ENCODE measurements around the gene DZIP1L. TPM values are rescaled to one million over a fixed set of nuclear protein-coding genes. Genes with fewer than 3 reads are reported as not detected.
"Not testable (repeated sequence)": the region's sequence is repeated elsewhere in the genome, so short reads cannot be mapped to it uniquely, and the experiment has no call there.

The DZIP1L gene
- total and polyA plus RNA-seq, 7 donors = 1.2 to 33.0 (median 16.8) TPM; not detected in 1

GRCh38 chr3:138148503-138148902, 33.1 kb upstream of the DZIP1L start:
- Histone ChIP-seq H3K4me1 (no peaks in the 10 kb centered on the region), H3K36me3 (no peaks in the 10 kb centered on the region), H3K9me3 (no peaks in the 10 kb centered on the region), H3K27ac (no peak overlapping the region), H3K27me3 (no peaks in the 10 kb centered on the region), H3K4me3 (no peak overlapping the region)
- whole genome bisulfite sequencing, 2 donors = 66 to 76% methylated on average over 4 of the region's 4 CpGs
- no peak for TF ChIP-seq EP300 (IDR thresholded peaks at IDR 0.05)
- TF ChIP-seq, protein P1, sequence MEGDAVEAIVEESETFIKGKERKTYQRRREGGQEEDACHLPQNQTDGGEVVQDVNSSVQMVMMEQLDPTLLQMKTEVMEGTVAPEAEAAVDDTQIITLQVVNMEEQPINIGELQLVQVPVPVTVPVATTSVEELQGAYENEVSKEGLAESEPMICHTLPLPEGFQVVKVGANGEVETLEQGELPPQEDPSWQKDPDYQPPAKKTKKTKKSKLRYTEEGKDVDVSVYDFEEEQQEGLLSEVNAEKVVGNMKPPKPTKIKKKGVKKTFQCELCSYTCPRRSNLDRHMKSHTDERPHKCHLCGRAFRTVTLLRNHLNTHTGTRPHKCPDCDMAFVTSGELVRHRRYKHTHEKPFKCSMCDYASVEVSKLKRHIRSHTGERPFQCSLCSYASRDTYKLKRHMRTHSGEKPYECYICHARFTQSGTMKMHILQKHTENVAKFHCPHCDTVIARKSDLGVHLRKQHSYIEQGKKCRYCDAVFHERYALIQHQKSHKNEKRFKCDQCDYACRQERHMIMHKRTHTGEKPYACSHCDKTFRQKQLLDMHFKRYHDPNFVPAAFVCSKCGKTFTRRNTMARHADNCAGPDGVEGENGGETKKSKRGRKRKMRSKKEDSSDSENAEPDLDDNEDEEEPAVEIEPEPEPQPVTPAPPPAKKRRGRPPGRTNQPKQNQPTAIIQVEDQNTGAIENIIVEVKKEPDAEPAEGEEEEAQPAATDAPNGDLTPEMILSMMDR (IDR thresholded peaks at IDR 0.05) = no peak
- no peak for TF ChIP-seq POLR2AphosphoS5 (IDR thresholded peaks at IDR 0.05)
- no peak for TF ChIP-seq POLR2A (IDR thresholded peaks at IDR 0.05)
- intact Hi-C loops (cut with DNase I) = no loop called here
- no peak for DNase-seq

DNA sequence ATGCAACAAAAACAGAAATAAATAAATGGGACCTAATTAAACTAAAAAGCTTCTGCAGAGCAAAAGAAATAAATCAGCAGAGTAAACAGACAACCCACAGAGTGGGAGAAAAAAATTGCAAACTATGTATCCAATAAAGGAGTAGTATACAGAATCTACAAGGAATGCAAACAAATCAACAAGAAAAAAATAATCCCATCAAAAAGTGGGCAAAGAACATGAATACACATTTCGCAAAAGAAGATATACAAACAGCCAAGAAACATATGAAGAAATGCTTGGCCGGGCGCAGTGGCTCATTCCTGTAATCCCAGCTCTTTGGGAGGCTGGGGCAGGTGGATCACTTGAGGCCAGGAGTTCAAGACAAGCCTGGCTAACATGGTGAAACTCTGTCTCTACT, 26.8 kb upstream of the DZIP1L start:
- H3K9me3 ChIP-seq; DNase-seq; H3K36me3 ChIP-seq; H3K4me1 ChIP-seq; H3K4me3 ChIP-seq; H3K27ac ChIP-seq; intact Hi-C loops (cut with DNase I); H3K27me3 ChIP-seq: not testable (repeated sequence)
- 90% methylated on average over 3 of the region's 3 CpGs for WGBS, 2 donors

DNA sequence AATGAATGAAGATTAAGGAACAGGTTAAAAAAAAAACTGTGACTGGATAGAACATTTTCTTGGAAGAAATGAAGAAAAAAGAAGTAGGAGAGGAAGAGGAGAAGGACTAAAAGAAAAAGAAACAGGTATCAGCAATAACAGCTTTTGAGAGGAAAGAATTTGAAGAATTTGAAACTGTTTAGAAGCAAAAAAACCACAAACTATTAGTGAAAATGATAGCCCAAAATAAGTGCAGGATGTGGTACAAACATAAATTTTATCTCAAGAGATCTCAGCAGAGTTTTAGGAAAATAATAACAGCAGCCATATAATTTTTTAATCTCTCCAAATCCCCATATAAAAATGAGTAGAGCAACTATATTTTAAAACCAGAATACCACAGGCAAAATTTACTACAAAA, 25.5 kb upstream of the DZIP1L start:
- Histone ChIP-seq H3K4me1 (no peaks in the 10 kb centered on the region), H3K36me3 (no peaks in the 10 kb centered on the region), H3K4me3 (no peak overlapping the region), H3K9me3 (no peaks in the 10 kb centered on the region), H3K27me3 (no peaks in the 10 kb centered on the region), H3K27ac (no peak overlapping the region)
- intact Hi-C loops (cut with DNase I) = no loop called here
- TF ChIP-seq EP300 (IDR thresholded peaks at IDR 0.05) = no peak
- TF ChIP-seq, protein P1 (IDR thresholded peaks at IDR 0.05) = no peak
- TF ChIP-seq POLR2AphosphoS5 (IDR thresholded peaks at IDR 0.05) = no peak
- TF ChIP-seq POLR2A (IDR thresholded peaks at IDR 0.05) = no peak
- no peak for DNase-seq

- TF ChIP-seq, protein P1 (IDR thresholded peaks at IDR 0.05) = no peak
- Histone ChIP-seq H3K27ac (no peak overlapping the region), H3K4me1 (no peaks in the 10 kb centered on the region), H3K4me3 (no peak overlapping the region), H3K36me3 (no peaks in the 10 kb centered on the region), H3K27me3 (no peaks in the 10 kb centered on the region), H3K9me3 (no peaks in the 10 kb centered on the region)
- no peak for DNase-seq
- intact Hi-C loops (cut with DNase I) = no loop called here
- 42% methylated on average over 2 of the region's 2 CpGs for WGBS, 2 donors
Measured at GRCh38 chr3:138139691-138140090, 24.3 kb upstream of the DZIP1L start.

DNA sequence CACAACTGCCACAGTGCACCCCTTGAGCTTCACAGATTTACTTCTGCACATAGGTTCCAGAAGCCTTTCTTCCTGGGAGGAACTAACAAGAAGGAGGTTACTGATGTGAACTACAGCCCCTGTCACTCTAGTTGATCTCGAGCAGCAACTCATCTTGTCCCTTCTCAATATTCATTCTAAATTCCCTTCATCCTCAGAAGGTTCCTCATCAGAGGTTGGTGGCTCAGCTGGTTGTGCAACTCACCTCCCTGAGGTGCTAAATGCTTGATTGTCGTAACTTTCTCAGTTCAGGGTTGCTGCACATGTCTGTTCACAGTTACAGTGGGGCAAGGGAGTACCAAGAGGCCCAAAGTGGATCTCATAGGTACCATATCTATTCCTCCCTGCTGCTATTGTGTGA, 22.5 kb upstream of the DZIP1L start:
- WGBS, 2 donors = 70 to 72% methylated on average over 2 of the region's 2 CpGs
- H3K27me3 ChIP-seq = no peaks in the 10 kb centered on the region
- no peak overlapping the region for H3K27ac ChIP-seq
- no peak for TF ChIP-seq POLR2A (IDR thresholded peaks at IDR 0.05)
- TF ChIP-seq, protein P1 (IDR thresholded peaks at IDR 0.05) = no peak
- TF ChIP-seq POLR2AphosphoS5 (IDR thresholded peaks at IDR 0.05) = no peak
- no peak for TF ChIP-seq EP300 (IDR thresholded peaks at IDR 0.05)
- DNase-seq = no peak
- no peaks in the 10 kb centered on the region for H3K36me3 ChIP-seq
- no peak overlapping the region for H3K4me3 ChIP-seq
- intact Hi-C loops (cut with DNase I) = no loop called here
- H3K4me1 ChIP-seq = no peaks in the 10 kb centered on the region
- H3K9me3 ChIP-seq = no peaks in the 10 kb centered on the region
